ENCODE results near the gene PATL1. TPM values are rescaled to one million over a fixed set of nuclear protein-coding genes. Genes with fewer than 3 reads are reported as not detected.

PATL1 gene
- total and polyA plus RNA-seq, 2 experiments from 2014 or later, result 12.9 to 19.6 TPM

- ATAC-seq (peak; percentile 18), DNase-seq (ENCODE audit: low spot score) (peak; percentile 63)
- Mint-ChIP-seq H3K27me3 (ENCODE audit: insufficient read depth, low read depth, poor library complexity) (peaks cover 5% of the 10 kb centered on the region), H3K4me1 (peaks cover 16% of the 10 kb centered on the region), H3K36me3 (ENCODE audit: low read depth) (peaks cover 26% of the 10 kb centered on the region), H3K27ac (peak overlapping the region; percentile 99), H3K4me3 (peak overlapping the region; percentile 92), H3K9me3 (no peaks in the 10 kb centered on the region)
- Histone ChIP-seq H3K27ac (ENCODE audit: low read depth) (peak overlapping the region; percentile 99), H4K20me1 (replicated peaks; ENCODE audit: insufficient read depth) (no peaks in the 10 kb centered on the region), H3K9me2 (ENCODE audit: insufficient read depth) (no peaks in the 10 kb centered on the region), H3F3A (replicated peaks; ENCODE audit: low read depth) (no peaks in the 10 kb centered on the region), H3K4me1 (ENCODE audit: insufficient read depth) (peaks cover 15% of the 10 kb centered on the region), H3K4me3 (peak overlapping the region; percentile 71), H3K79me2 (replicated peaks; ENCODE audit: insufficient read depth) (peaks cover 21% of the 10 kb centered on the region), H3K36me3 (ENCODE audit: insufficient read depth) (peaks cover 21% of the 10 kb centered on the region), H3K27me3 (ENCODE audit: insufficient read depth) (no peaks in the 10 kb centered on the region), H3K4me2 (peak overlapping the region; percentile 81), H2AFZ (peak overlapping the region; percentile 82)
- TF ChIP-seq JUNB (IDR thresholded peaks at IDR 0.05; ENCODE audit: unreplicated experiment), result no peak
- TF ChIP-seq, protein P1, sequence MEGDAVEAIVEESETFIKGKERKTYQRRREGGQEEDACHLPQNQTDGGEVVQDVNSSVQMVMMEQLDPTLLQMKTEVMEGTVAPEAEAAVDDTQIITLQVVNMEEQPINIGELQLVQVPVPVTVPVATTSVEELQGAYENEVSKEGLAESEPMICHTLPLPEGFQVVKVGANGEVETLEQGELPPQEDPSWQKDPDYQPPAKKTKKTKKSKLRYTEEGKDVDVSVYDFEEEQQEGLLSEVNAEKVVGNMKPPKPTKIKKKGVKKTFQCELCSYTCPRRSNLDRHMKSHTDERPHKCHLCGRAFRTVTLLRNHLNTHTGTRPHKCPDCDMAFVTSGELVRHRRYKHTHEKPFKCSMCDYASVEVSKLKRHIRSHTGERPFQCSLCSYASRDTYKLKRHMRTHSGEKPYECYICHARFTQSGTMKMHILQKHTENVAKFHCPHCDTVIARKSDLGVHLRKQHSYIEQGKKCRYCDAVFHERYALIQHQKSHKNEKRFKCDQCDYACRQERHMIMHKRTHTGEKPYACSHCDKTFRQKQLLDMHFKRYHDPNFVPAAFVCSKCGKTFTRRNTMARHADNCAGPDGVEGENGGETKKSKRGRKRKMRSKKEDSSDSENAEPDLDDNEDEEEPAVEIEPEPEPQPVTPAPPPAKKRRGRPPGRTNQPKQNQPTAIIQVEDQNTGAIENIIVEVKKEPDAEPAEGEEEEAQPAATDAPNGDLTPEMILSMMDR (conservative IDR thresholded peaks at IDR 0.05; ENCODE audit: low read depth in 2 of 2), result no peak
- TF ChIP-seq ZNF331 (CRISPR knock-in tag; IDR thresholded peaks at IDR 0.05; ENCODE audit: low read depth), result no peak
- TF ChIP-seq ZNF114 (CRISPR knock-in tag; IDR thresholded peaks at IDR 0.05), result no peak
- no peak for TF ChIP-seq NANOG (IDR thresholded peaks at IDR 0.05; ENCODE audit: borderline replicate concordance)
- TF ChIP-seq, protein P2, sequence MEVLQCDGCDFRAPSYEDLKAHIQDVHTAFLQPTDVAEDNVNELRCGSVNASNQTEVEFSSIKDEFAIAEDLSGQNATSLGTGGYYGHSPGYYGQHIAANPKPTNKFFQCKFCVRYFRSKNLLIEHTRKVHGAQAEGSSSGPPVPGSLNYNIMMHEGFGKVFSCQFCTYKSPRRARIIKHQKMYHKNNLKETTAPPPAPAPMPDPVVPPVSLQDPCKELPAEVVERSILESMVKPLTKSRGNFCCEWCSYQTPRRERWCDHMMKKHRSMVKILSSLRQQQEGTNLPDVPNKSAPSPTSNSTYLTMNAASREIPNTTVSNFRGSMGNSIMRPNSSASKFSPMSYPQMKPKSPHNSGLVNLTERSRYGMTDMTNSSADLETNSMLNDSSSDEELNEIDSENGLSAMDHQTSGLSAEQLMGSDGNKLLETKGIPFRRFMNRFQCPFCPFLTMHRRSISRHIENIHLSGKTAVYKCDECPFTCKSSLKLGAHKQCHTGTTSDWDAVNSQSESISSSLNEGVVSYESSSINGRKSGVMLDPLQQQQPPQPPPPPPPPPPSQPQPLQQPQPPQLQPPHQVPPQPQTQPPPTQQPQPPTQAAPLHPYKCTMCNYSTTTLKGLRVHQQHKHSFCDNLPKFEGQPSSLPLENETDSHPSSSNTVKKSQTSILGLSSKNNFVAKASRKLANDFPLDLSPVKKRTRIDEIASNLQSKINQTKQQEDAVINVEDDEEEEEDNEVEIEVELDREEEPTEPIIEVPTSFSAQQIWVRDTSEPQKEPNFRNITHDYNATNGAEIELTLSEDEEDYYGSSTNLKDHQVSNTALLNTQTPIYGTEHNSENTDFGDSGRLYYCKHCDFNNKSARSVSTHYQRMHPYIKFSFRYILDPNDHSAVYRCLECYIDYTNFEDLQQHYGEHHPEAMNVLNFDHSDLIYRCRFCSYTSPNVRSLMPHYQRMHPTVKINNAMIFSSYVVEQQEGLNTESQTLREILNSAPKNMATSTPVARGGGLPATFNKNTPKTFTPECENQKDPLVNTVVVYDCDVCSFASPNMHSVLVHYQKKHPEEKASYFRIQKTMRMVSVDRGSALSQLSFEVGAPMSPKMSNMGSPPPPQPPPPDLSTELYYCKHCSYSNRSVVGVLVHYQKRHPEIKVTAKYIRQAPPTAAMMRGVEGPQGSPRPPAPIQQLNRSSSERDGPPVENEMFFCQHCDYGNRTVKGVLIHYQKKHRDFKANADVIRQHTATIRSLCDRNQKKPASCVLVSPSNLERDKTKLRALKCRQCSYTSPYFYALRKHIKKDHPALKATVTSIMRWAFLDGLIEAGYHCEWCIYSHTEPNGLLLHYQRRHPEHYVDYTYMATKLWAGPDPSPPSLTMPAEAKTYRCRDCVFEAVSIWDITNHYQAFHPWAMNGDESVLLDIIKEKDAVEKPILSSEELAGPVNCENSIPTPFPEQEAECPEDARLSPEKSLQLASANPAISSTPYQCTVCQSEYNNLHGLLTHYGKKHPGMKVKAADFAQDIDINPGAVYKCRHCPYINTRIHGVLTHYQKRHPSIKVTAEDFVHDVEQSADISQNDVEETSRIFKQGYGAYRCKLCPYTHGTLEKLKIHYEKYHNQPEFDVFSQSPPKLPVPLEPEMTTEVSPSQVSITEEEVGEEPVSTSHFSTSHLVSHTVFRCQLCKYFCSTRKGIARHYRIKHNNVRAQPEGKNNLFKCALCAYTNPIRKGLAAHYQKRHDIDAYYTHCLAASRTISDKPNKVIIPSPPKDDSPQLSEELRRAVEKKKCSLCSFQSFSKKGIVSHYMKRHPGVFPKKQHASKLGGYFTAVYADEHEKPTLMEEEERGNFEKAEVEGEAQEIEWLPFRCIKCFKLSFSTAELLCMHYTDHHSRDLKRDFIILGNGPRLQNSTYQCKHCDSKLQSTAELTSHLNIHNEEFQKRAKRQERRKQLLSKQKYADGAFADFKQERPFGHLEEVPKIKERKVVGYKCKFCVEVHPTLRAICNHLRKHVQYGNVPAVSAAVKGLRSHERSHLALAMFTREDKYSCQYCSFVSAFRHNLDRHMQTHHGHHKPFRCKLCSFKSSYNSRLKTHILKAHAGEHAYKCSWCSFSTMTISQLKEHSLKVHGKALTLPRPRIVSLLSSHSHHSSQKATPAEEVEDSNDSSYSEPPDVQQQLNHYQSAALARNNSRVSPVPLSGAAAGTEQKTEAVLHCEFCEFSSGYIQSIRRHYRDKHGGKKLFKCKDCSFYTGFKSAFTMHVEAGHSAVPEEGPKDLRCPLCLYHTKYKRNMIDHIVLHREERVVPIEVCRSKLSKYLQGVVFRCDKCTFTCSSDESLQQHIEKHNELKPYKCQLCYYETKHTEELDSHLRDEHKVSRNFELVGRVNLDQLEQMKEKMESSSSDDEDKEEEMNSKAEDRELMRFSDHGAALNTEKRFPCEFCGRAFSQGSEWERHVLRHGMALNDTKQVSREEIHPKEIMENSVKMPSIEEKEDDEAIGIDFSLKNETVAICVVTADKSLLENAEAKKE (CRISPR knock-in tag; IDR thresholded peaks at IDR 0.05), result no peak
- no peak for TF ChIP-seq EZH2 (IDR thresholded peaks at IDR 0.05; ENCODE audit: low read depth, unreplicated experiment)
- no peak for TF ChIP-seq POLR2AphosphoS5 (IDR thresholded peaks at IDR 0.05; ENCODE audit: low read depth)
- TF ChIP-seq ETS1 (IDR thresholded peaks at IDR 0.05), result no peak
- no peak for TF ChIP-seq STAT1 (IDR thresholded peaks at IDR 0.05; ENCODE audit: unreplicated experiment)
- no peak for TF ChIP-seq EZH2phosphoT487 (IDR thresholded peaks at IDR 0.05; ENCODE audit: unreplicated experiment)
- no peak for TF ChIP-seq CREB1 (CRISPR knock-in tag; IDR thresholded peaks at IDR 0.05; ENCODE audit: low read depth)
- TF ChIP-seq REST (IDR thresholded peaks at IDR 0.05; ENCODE audit: unreplicated experiment), result no peak
Observed at GRCh38 chr11:59669611-59670009, 773 bp upstream of the PATL1 start.
